Right lobe of liver (tissue), 4 donors: ENCODE measurements around the gene ATP6V1G3.

ENCODE experiments used
- CTCF ChIP-seq, 4 donors: fragments of 200-600 bp in 3 of 4; fragments of 450-650 bp in 1 of 4; IDR thresholded peaks; one replicate each; pipeline versions ENCODE4 v1.5.1 to v1.8.0; 2016 to 2022; ENCODE audit warnings: antibody characterized with exemption in 4 of 4, mild to moderate bottlenecking in 2 of 4
- POLR2A ChIP-seq: fragments of 450-650 bp; IDR thresholded peaks from one replicate; pipeline ENCODE4 v1.6.1; 2017; ENCODE audit warnings: antibody characterized with exemption, mild to moderate bottlenecking
- donor health status: DM: no; HTN: no; CAD: no.
- donor health status: DM: no; HTN: no; CAD: no.
- donor health status: DM: no; HTN: yes; CAD: no.

- no peak for TF ChIP-seq CTCF (IDR thresholded peaks at IDR 0.05)
- TF ChIP-seq POLR2A: no peak
Observed at GRCh38 chr1:198524556-198524955, 15.9 kb downstream of the ATP6V1G3 start.
